Bladder microvascular endothelial cell (primary cell): ENCODE results near the gene SCRN2. TPM values are rescaled to one million over a fixed set of nuclear protein-coding genes. Genes with fewer than 3 reads are reported as not detected.

Experiments
- total RNA-seq: library from RNA; depleted of rRNA; stranded (reverse); fragments of >200 nt; gene quantifications from 2 replicates; pipeline ENCODE4 v1.2.3, GENCODE V29; 2014

Gene SCRN2
- 33.5 and 44.7 TPM in 2 replicates for total RNA-seq

GRCh38 chr17:47840742-47841487 is at the start of gene SCRN2:
Gene SCRN2, minus strand, starts transcription at chr17:47841273. Its CDS starts 430 bp downstream, at chr17:47840843.

GRCh38 chr17:47850692-47851573 is 9.9 kb upstream of the SCRN2 start, which contains the start of gene SP6:
Gene SP6, minus strand, starts transcription at chr17:47851163. Its CDS starts 2,734 bp downstream, at chr17:47848429.

GRCh38 chr17:47831003-47831933 is 9.8 kb downstream of the SCRN2 start, which contains the start of the genes LRRC46 and MRPL10:
Gene LRRC46, plus strand, starts transcription at chr17:47831670. Its CDS starts 320 bp downstream, at chr17:47831990.
Gene MRPL10, minus strand, starts transcription at chr17:47831541. Its CDS starts 30 bp downstream, at chr17:47831511.

GRCh38 chr17:47821424-47822391 is 19.4 kb downstream of the SCRN2 start, which contains the start of gene OSBPL7:
Gene OSBPL7, minus strand, starts transcription at chr17:47821794. Its CDS starts 1,516 bp downstream, at chr17:47820278.

Other genes with a start within 250 kb of the SCRN2 start
- gene KPNB1, start 191.4 kb downstream of the SCRN2 start, total RNA-seq = 183 and 321 TPM in 2 replicates
- 12.8 and 15.0 TPM in 2 replicates for gene TBKBP1, start 147.1 kb downstream of the SCRN2 start, total RNA-seq
- under 0.01 TPM in 1 of 2 replicates, not detected in the other for gene TBX21, start 108.0 kb downstream of the SCRN2 start, total RNA-seq
- gene OSBPL7, start 19.5 kb downstream of the SCRN2 start, total RNA-seq = 5.7 and 11.5 TPM in 2 replicates
- 12.5 and 12.8 TPM in 2 replicates for gene MRPL10, start 9.7 kb downstream of the SCRN2 start, total RNA-seq
- gene LRRC46, start 9.6 kb downstream of the SCRN2 start, total RNA-seq = 0.16 TPM in 1 of 2 replicates, not detected in the other
- 0.49 and 5.1 TPM in 2 replicates for gene SP6, start 9.9 kb upstream of the SCRN2 start, total RNA-seq
- gene SP2, start 55.0 kb upstream of the SCRN2 start, total RNA-seq = 0.65 and 2.3 TPM in 2 replicates
- gene PNPO, start 100.3 kb upstream of the SCRN2 start, total RNA-seq = 14.4 and 19.7 TPM in 2 replicates
- gene PRR15L, start 116.6 kb upstream of the SCRN2 start, total RNA-seq = not detected in 2 replicates
- 54.6 and 76.5 TPM in 2 replicates for gene CDK5RAP3, start 129.8 kb upstream of the SCRN2 start, total RNA-seq
- gene COPZ2, start 196.5 kb upstream of the SCRN2 start, total RNA-seq = 9.1 and 11.0 TPM in 2 replicates
- 71.2 and 374 TPM in 2 replicates for gene NFE2L1, start 207.1 kb upstream of the SCRN2 start, total RNA-seq